Body of pancreas (tissue), 4 donors: ENCODE measurements around the gene HS3ST5. TPM values are rescaled to one million over a fixed set of nuclear protein-coding genes. Genes with fewer than 3 reads are reported as not detected.
A peak's percentile ranks its signal among the peaks of the same experiment; 100 is the strongest.

Experiments
- ATAC-seq: fragments of 150-250 bp; one replicate; pipeline ENCODE4 v1.9.1; 2016
- DNase-seq, 4 donors: peaks; one replicate each; pipeline ENCODE4 v3.0.0-alpha.2; 2019
- H3K27ac ChIP-seq, 4 donors: fragments of 200-600 bp; sonication (generic); 1 replicate in 3 of 4; 2 replicates in 1 of 4; pipeline versions ENCODE4 v1.5.1 to v1.6.1; 2016 to 2019; ENCODE audit warnings: mild to moderate bottlenecking in 1 of 4, mixed read lengths in 1 of 4, moderate library complexity in 1 of 4
- H3K27me3 ChIP-seq, 2 donors: fragments of 200-600 bp; sonication (generic); one replicate each; pipeline ENCODE4 v1.6.0; 2016; ENCODE audit warnings: mild to moderate bottlenecking in 1 of 2
- H3K36me3 ChIP-seq, 2 donors: fragments of 200-600 bp; sonication (generic); replicated peaks in 1 of 2; 2 replicates each; pipeline ENCODE4 v1.5.1; 2016; ENCODE audit warnings: low read depth in 2 of 2; ENCODE audit not compliant: insufficient read depth in 1 of 2
- H3K4me1 ChIP-seq: fragments of 200-600 bp; sonication (generic); one replicate; pipeline ENCODE4 v1.6.0; 2016
- H3K4me3 ChIP-seq, 2 donors: fragments of 200-600 bp; sonication (generic); 1 replicate in 1 of 2; 2 replicates in 1 of 2; pipeline ENCODE4 v1.5.1; 2016 to 2019
- H3K9me3 ChIP-seq, 3 donors: fragments of 200-600 bp; sonication (generic); 1 replicate in 2 of 3; 2 replicates in 1 of 3; pipeline ENCODE4 v1.5.1; 2016
- CTCF ChIP-seq, 7 experiments: fragments of 450-650 bp in 4 of 7; fragments of 200-600 bp in 3 of 7; sonication (generic) in 3 of 7; IDR thresholded peaks; one replicate each; pipeline ENCODE4 v1.5.1; 2016 to 2019; ENCODE audit warnings: antibody characterized with exemption in 7 of 7
- POLR2A ChIP-seq, 3 donors: fragments of 450-650 bp; IDR thresholded peaks; one replicate each; pipeline ENCODE4 v1.6.1; 2016; ENCODE audit warnings: antibody characterized with exemption in 3 of 3, mild to moderate bottlenecking in 2 of 3
- WGBS, 2 donors: methylation state at CpG; one replicate each; pipeline ENCODE4 v1.1.5; 2017; 5-methylcytosine and 5-hydroxymethylcytosine counted together
- intact Hi-C: fragments of 100-400 bp; cut with DNase I; formaldehyde crosslinking; loops from one replicate; pipeline ENCODE4 v1.15.1; 2023
- total RNA-seq, 2 donors: library from RNA; depleted of rRNA; stranded (reverse); fragments of >200 nt; gene quantifications; one replicate each; pipeline ENCODE4 v1.1.0, GENCODE V29; 2016

Gene HS3ST5
- total RNA-seq, 2 donors from 2014 or later: 0.26 TPM; not detected in 1

GRCh38 chr6:114343782-114344144, 940 bp upstream of the HS3ST5 start:
- TF ChIP-seq CTCF (IDR thresholded peaks at IDR 0.05): peak in 1 of 7 experiments; percentile 0
- no peak for TF ChIP-seq POLR2A (IDR thresholded peaks at IDR 0.05)
- H3K9me3 ChIP-seq: no peaks in the 10 kb centered on the region
- H3K4me1 ChIP-seq: peaks cover 22% of the 10 kb centered on the region
- no peak overlapping the region for H3K27ac ChIP-seq
- no peak overlapping the region for H3K4me3 ChIP-seq
- intact Hi-C loops: no loop called here
- no peak for DNase-seq
- H3K27me3 ChIP-seq: no peaks in the 10 kb centered on the region
- 21 to 30% methylated on average over 2 of the region's 2 CpGs for WGBS, 2 donors
- no peaks in the 10 kb centered on the region for H3K36me3 ChIP-seq
- no peak for ATAC-seq

GRCh38 chr6:114342086-114342825, 567 bp downstream of the HS3ST5 start:
- 0 to 1% methylated on average over 17 to 92 of the region's 92 CpGs for WGBS, 2 donors

GRCh38 chr6:114339706-114340105, 3.1 kb downstream of the HS3ST5 start:
- no peaks in the 10 kb centered on the region for H3K27me3 ChIP-seq
- H3K4me3 ChIP-seq: no peak overlapping the region
- H3K9me3 ChIP-seq: no peaks in the 10 kb centered on the region
- H3K4me1 ChIP-seq: peaks cover 22% of the 10 kb centered on the region
- intact Hi-C loops: no loop called here
- H3K36me3 ChIP-seq: no peaks in the 10 kb centered on the region
- WGBS, 2 donors: 20 to 24% methylated on average over 1 of the region's 1 CpG
- DNase-seq (no peak), ATAC-seq (no peak)
- no peak for TF ChIP-seq POLR2A (IDR thresholded peaks at IDR 0.05)
- TF ChIP-seq CTCF (IDR thresholded peaks at IDR 0.05): no peak
- H3K27ac ChIP-seq: no peak overlapping the region

More at GRCh38 chr6:114342086-114342825, 567 bp downstream of the HS3ST5 start:
- peaks cover 22% of the 10 kb centered on the region for H3K4me1 ChIP-seq
- H3K27me3 ChIP-seq: no peaks in the 10 kb centered on the region
- no peaks in the 10 kb centered on the region for H3K36me3 ChIP-seq
- intact Hi-C loops: no loop called here
- H3K9me3 ChIP-seq: no peaks in the 10 kb centered on the region
- DNase-seq (peak in 3 of 4 donors; percentile 12), ATAC-seq (peak; percentile 33)
- no peak overlapping the region for H3K27ac ChIP-seq
- peak overlapping the region; percentile 25 to 41 for H3K4me3 ChIP-seq
- TF ChIP-seq POLR2A (IDR thresholded peaks at IDR 0.05): no peak
- TF ChIP-seq CTCF (IDR thresholded peaks at IDR 0.05): no peak

GRCh38 chr6:114334237-114334636, 8.6 kb downstream of the HS3ST5 start:
- no peak for ATAC-seq
- 74 to 79% methylated on average over 4 of the region's 4 CpGs for WGBS, 2 donors

More at GRCh38 chr6:114334237-114334636, 8.6 kb downstream of the HS3ST5 start:
- Histone ChIP-seq H3K27ac (no peak overlapping the region), H3K36me3 (no peaks in the 10 kb centered on the region), H3K4me1 (no peaks in the 10 kb centered on the region), H3K9me3 (no peaks in the 10 kb centered on the region), H3K4me3 (no peak overlapping the region), H3K27me3 (no peaks in the 10 kb centered on the region)
- no peak for DNase-seq
- intact Hi-C loops: no loop called here
- no peak for TF ChIP-seq POLR2A (IDR thresholded peaks at IDR 0.05)
- no peak for TF ChIP-seq CTCF (IDR thresholded peaks at IDR 0.05)
